KMS-11 (cell line): ENCODE results near the gene SREBF2.
"Not testable (repeated sequence)": the region's sequence is repeated elsewhere in the genome, so short reads cannot be mapped to it uniquely, and the experiment has no call there.

Experiments used
- H2AFZ ChIP-seq: fragments of 200-600 bp; sonication (generic); 2 replicates; pipeline ENCODE4 v1.6.1; 2016; ENCODE audit warnings: antibody characterized with exemption, mixed run types, low read depth
- H3K27ac ChIP-seq: fragments of 200-600 bp; sonication (generic); 2 replicates; pipeline ENCODE4 v1.6.1; 2016; ENCODE audit warnings: mild to moderate bottlenecking, mixed run types
- H3K27me3 ChIP-seq: fragments of 200-600 bp; sonication (generic); 2 replicates; pipeline ENCODE4 v1.6.1; 2017; ENCODE audit warnings: mild to moderate bottlenecking, low read depth, mixed run types, moderate library complexity; ENCODE audit not compliant: insufficient read depth
- H3K36me3 ChIP-seq: fragments of 200-600 bp; sonication (generic); 2 replicates; pipeline ENCODE4 v1.6.1; 2017; ENCODE audit warnings: mild to moderate bottlenecking, mixed run types; ENCODE audit not compliant: insufficient read depth
- H3K4me1 ChIP-seq: fragments of 200-600 bp; sonication (generic); 2 replicates; pipeline ENCODE4 v1.6.1; 2016; ENCODE audit warnings: mild to moderate bottlenecking, low read depth, mixed run types; ENCODE audit not compliant: poor library complexity, severe bottlenecking
- H3K4me2 ChIP-seq: fragments of 200-600 bp; sonication (generic); 2 replicates; pipeline ENCODE4 v1.7.0; 2016; ENCODE audit warnings: mild to moderate bottlenecking, mixed run types
- H3K4me3 ChIP-seq: fragments of 200-600 bp; sonication (generic); IDR thresholded peaks from 2 replicates; pipeline ENCODE4 v1.6.1; 2017; ENCODE audit warnings: low read depth, low read length, mixed read lengths; ENCODE audit not compliant: insufficient read depth
- H3K79me2 ChIP-seq: fragments of 200-600 bp; sonication (generic); 2 replicates; pipeline ENCODE4 v1.6.1; 2016; ENCODE audit warnings: low read depth, mixed run types; ENCODE audit not compliant: insufficient read depth
- H3K9ac ChIP-seq: fragments of 200-600 bp; sonication (generic); 2 replicates; pipeline ENCODE4 v1.6.1; 2016; ENCODE audit warnings: mild to moderate bottlenecking, mixed run types
- H4K20me1 ChIP-seq: fragments of 200-600 bp; sonication (generic); 2 replicates; pipeline ENCODE4 v1.6.1; 2016; ENCODE audit warnings: mild to moderate bottlenecking, mixed run types; ENCODE audit not compliant: insufficient read depth
- TF ChIP-seq, protein P1 (sequence below): fragments of 200-600 bp; sonication (generic); conservative IDR thresholded peaks from 2 replicates; pipeline ENCODE4 v1.6.1; 2017; ENCODE audit warnings: low read depth, mild to moderate bottlenecking, antibody characterized with exemption, low read length, moderate library complexity, mixed read lengths

SREBF2 gene

DNA sequence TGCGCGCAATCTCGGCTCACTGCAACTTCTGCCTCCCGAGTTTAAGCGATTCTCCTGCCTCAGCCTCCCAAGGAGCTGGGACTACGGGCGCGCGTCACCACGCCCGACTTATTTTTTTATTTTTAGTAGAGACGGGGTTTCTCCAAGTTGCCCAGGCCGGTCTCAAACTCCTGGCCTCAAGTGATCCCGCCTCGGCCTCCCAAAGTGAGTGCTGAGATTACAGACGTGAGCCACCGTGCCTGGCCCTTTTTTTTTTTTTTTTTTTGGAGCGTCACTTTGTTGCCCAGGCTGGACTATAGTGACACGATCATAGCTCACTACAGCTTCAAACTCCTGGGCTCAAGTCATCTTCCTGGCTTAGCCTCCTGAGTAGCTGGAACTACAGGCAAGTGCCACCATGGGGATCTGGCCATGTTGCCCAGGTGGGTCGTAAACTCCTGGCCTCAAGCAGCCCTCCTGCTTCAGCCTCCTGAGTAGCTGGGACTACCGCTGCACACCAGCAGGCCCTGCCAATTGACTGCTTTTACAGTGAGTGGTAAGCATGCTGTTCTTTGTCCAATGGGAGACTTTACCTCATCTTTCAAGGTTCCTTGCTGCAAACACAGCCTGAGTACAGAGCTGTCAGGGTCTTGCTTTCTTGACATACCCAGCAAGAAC, 114.6 kb downstream of the SREBF2 start:
- Histone ChIP-seq H3K4me3 (no peak overlapping the region), H4K20me1 (no peaks in the 10 kb centered on the region), H3K4me2 (peak overlapping the region; percentile 81; the same call in 1 of the 2 replicates), H3K27ac (peak overlapping the region; percentile 75; the same call in 1 of the 2 replicates), H2AFZ (peak overlapping the region; percentile 84; the same call in 1 of the 2 replicates), H3K27me3 (no peaks in the 10 kb centered on the region), H3K4me1 (peaks cover 22% of the 10 kb centered on the region), H3K36me3 (no peaks in the 10 kb centered on the region), H3K79me2 (peaks cover 27% of the 10 kb centered on the region), H3K9ac (peak overlapping the region; percentile 89; the same call in 1 of the 2 replicates)
- TF ChIP-seq, protein P1, sequence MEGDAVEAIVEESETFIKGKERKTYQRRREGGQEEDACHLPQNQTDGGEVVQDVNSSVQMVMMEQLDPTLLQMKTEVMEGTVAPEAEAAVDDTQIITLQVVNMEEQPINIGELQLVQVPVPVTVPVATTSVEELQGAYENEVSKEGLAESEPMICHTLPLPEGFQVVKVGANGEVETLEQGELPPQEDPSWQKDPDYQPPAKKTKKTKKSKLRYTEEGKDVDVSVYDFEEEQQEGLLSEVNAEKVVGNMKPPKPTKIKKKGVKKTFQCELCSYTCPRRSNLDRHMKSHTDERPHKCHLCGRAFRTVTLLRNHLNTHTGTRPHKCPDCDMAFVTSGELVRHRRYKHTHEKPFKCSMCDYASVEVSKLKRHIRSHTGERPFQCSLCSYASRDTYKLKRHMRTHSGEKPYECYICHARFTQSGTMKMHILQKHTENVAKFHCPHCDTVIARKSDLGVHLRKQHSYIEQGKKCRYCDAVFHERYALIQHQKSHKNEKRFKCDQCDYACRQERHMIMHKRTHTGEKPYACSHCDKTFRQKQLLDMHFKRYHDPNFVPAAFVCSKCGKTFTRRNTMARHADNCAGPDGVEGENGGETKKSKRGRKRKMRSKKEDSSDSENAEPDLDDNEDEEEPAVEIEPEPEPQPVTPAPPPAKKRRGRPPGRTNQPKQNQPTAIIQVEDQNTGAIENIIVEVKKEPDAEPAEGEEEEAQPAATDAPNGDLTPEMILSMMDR, result no peak

DNA sequence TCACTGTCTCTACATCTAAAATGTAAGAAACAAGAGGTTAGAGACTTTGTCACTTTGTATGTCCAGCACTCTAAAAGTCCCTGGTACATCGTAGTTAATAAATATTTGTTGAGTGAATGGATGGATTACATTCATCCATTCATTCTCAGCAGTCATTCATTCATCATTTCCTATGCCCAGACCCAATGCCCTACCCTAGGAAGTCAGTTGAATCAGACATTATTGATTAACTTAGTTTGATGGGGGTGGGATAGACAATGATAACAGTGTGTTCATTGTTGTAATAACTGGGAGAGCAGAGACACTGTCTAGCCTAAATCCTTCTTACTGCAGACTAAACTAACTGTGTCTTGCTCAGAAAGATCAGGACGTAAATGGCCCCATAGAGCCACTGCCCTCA, 115.2 kb downstream of the SREBF2 start:
- no peak overlapping the region for H3K27ac ChIP-seq
- no peak overlapping the region for H3K4me3 ChIP-seq
- no peaks in the 10 kb centered on the region for H3K36me3 ChIP-seq
- H4K20me1 ChIP-seq, result no peaks in the 10 kb centered on the region
- TF ChIP-seq, protein P1, result no peak
- H3K4me2 ChIP-seq, result no peak overlapping the region
- no peak overlapping the region for H2AFZ ChIP-seq
- peaks cover 22% of the 10 kb centered on the region for H3K4me1 ChIP-seq
- no peak overlapping the region for H3K9ac ChIP-seq
- peaks cover 24% of the 10 kb centered on the region for H3K79me2 ChIP-seq
- no peaks in the 10 kb centered on the region for H3K27me3 ChIP-seq

DNA sequence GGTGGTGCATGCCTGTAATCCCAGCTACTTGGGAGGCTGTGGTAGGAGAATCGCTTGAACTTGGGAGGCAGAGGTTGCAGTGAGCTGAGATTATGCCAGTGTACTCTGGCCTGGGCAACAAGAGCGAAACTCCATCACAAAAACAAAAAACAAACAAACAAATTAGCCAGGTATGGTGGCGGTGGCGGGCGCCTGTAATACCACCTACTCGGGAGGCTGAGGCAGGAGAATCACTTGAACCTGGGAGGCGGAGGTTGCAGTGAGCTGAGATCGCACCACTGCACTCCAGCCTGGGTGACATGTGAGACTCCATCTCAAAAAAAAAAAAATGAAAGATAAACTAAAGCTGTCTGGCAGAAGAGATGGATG, 116.0 kb downstream of the SREBF2 start:
- not testable (repeated sequence) for H3K4me3 ChIP-seq, H3K27ac ChIP-seq, H3K27me3 ChIP-seq, H3K4me2 ChIP-seq, H4K20me1 ChIP-seq, H2AFZ ChIP-seq, H3K9ac ChIP-seq, H3K36me3 ChIP-seq
- Histone ChIP-seq H3K4me1 (peaks cover 22% of the 10 kb centered on the region), H3K79me2 (peaks cover 22% of the 10 kb centered on the region)

DNA sequence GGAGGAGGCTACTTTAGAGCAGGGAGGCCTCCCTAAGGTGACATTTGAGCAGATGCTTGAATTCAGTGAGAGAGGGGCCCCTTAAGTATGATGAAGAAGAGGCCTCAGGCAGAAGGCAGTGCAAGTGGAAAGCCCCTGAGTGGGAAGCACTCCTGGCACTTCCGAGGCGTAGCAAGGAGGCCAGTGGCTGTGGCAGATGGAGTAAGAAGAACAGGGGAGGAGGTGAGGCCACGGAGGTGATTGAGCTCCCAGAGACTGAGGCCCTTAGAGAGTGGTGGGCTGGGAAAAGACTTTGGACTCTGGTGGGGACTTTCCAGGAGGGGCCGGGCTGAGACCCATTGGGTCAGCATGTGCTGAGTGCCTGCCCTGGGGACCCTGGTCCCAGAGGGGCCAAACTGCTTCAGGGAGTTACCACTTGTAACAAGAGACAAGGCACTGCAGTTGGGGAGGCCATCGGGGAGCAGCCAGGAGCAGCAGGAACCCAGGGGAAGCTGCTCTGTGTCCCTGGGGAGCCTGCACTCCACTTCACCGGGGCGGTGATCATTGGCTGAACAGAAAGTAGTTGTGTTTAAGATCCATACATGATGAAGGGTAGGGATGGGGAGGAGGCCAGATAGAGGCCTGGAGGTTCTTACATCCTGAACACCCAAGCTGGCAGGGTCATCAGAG, 116.5 kb downstream of the SREBF2 start:
- Histone ChIP-seq H3K27ac (no peak overlapping the region), H4K20me1 (no peaks in the 10 kb centered on the region), H2AFZ (no peak overlapping the region), H3K9ac (no peak overlapping the region), H3K4me1 (peaks cover 22% of the 10 kb centered on the region), H3K79me2 (peaks cover 21% of the 10 kb centered on the region), H3K4me3 (no peak overlapping the region), H3K27me3 (no peaks in the 10 kb centered on the region), H3K36me3 (no peaks in the 10 kb centered on the region), H3K4me2 (no peak overlapping the region)
- TF ChIP-seq, protein P1, result no peak
